Ascending aorta (tissue), 2 donors: ENCODE measurements around the gene TXNL4B. TPM values are rescaled to one million over a fixed set of nuclear protein-coding genes. Genes with fewer than 3 reads are reported as not detected.

ENCODE experiments used
- DNase-seq, 2 donors: peaks; one replicate each; pipeline ENCODE4 v3.0.0-alpha.2; 2019; ENCODE audit warnings: low spot score in 2 of 2
- H3K27ac ChIP-seq, 2 donors: fragments of 200-600 bp; sonication (generic); one replicate each; pipeline ENCODE4 v1.5.1; 2016 to 2017; ENCODE audit warnings: mild to moderate bottlenecking in 1 of 2
- H3K27me3 ChIP-seq: fragments of 200-600 bp; sonication (generic); one replicate; pipeline ENCODE4 v1.5.1; 2017
- H3K36me3 ChIP-seq, 2 donors: fragments of 200-600 bp; sonication (generic); one replicate each; pipeline ENCODE4 v1.5.1; 2016
- H3K4me1 ChIP-seq, 2 donors: fragments of 200-600 bp; sonication (generic); one replicate each; pipeline ENCODE4 v1.5.1; 2016 to 2017; ENCODE audit warnings: mild to moderate bottlenecking in 1 of 2
- H3K4me3 ChIP-seq, 2 donors: fragments of 200-600 bp; sonication (generic); one replicate each; pipeline ENCODE4 v1.5.1; 2016 to 2017; ENCODE audit warnings: mild to moderate bottlenecking in 1 of 2
- H3K9me3 ChIP-seq, 2 donors: fragments of 200-600 bp; sonication (generic); one replicate each; pipeline ENCODE4 v1.5.1; 2016
- CTCF ChIP-seq, 3 experiments: fragments of 200-600 bp in 2 of 3; fragments of 450-650 bp in 1 of 3; sonication (generic) in 2 of 3; IDR thresholded peaks; one replicate each; pipeline ENCODE4 v1.5.1; 2016 to 2019; ENCODE audit warnings: antibody characterized with exemption in 3 of 3, mild to moderate bottlenecking in 1 of 3, moderate library complexity in 1 of 3
- intact Hi-C: fragments of 100-400 bp; cut with DNase I; formaldehyde crosslinking; loops from one replicate; pipeline ENCODE4 v1.15.1; 2023
- total RNA-seq: library from RNA; depleted of rRNA; stranded (reverse); fragments of >200 nt; gene quantifications from one replicate; pipeline ENCODE4 v1.1.0, GENCODE V29; 2016

Gene TXNL4B
- total RNA-seq, 1 donor from 2014 or later, result 2.4 TPM

- Histone ChIP-seq H3K4me1 (no peaks in the 10 kb centered on the region), H3K27me3 (no peaks in the 10 kb centered on the region), H3K36me3 (no peaks in the 10 kb centered on the region), H3K9me3 (no peaks in the 10 kb centered on the region), H3K4me3 (no peak overlapping the region), H3K27ac (no peak overlapping the region)
- DNase-seq, result no peak
- intact Hi-C loops, result no loop called here
- no peak for TF ChIP-seq CTCF (IDR thresholded peaks at IDR 0.05)
These were observed 28.9 kb upstream of the TXNL4B start for GRCh38 chr16:72122308-72122707.

- Histone ChIP-seq H3K36me3 (no peaks in the 10 kb centered on the region), H3K4me1 (no peaks in the 10 kb centered on the region), H3K27ac (no peak overlapping the region), H3K27me3 (no peaks in the 10 kb centered on the region), H3K4me3 (no peak overlapping the region), H3K9me3 (no peaks in the 10 kb centered on the region)
- intact Hi-C loops, result no loop called here
- TF ChIP-seq CTCF (IDR thresholded peaks at IDR 0.05), result no peak
- no peak for DNase-seq
These were observed 26.6 kb upstream of the TXNL4B start for GRCh38 chr16:72120026-72120425.

- Histone ChIP-seq H3K27me3 (no peaks in the 10 kb centered on the region), H3K4me3 (no peak overlapping the region), H3K27ac (no peak overlapping the region), H3K9me3 (no peaks in the 10 kb centered on the region), H3K36me3 (peaks cover 40 to 43% of the 10 kb centered on the region in 2 donors), H3K4me1 (no peaks in the 10 kb centered on the region)
- intact Hi-C loops, result no loop called here
- no peak for DNase-seq
- TF ChIP-seq CTCF (IDR thresholded peaks at IDR 0.05), result no peak
These were observed 20.2 kb upstream of the TXNL4B start for GRCh38 chr16:72113616-72113945.

GRCh38 chr16:72112906-72113615, 19.6 kb upstream of the TXNL4B start:
- H3K36me3 ChIP-seq, result peaks cover 46 to 48% of the 10 kb centered on the region in 2 donors

GRCh38 chr16:72112452-72112792, 19.0 kb upstream of the TXNL4B start:
- no peaks in the 10 kb centered on the region for H3K4me1 ChIP-seq
- H3K36me3 ChIP-seq, result peaks cover 52 to 55% of the 10 kb centered on the region in 2 donors
- no peaks in the 10 kb centered on the region for H3K27me3 ChIP-seq
- H3K4me3 ChIP-seq, result no peak overlapping the region
- H3K9me3 ChIP-seq, result no peaks in the 10 kb centered on the region
- no peak for TF ChIP-seq CTCF (IDR thresholded peaks at IDR 0.05)
- intact Hi-C loops, result no loop called here
- DNase-seq, result no peak
- no peak overlapping the region for H3K27ac ChIP-seq

More at GRCh38 chr16:72112906-72113615, 19.6 kb upstream of the TXNL4B start:
- intact Hi-C loops, result no loop called here
- Histone ChIP-seq H3K4me3 (no peak overlapping the region), H3K9me3 (no peaks in the 10 kb centered on the region), H3K27ac (no peak overlapping the region), H3K27me3 (no peaks in the 10 kb centered on the region), H3K4me1 (no peaks in the 10 kb centered on the region)
- no peak for TF ChIP-seq CTCF (IDR thresholded peaks at IDR 0.05)
- DNase-seq, result no peak
